SK-N-SH (cell line): ENCODE data around the gene HDAC7. TPM values are rescaled to one million over a fixed set of nuclear protein-coding genes. Genes with fewer than 3 reads are reported as not detected.

Experiments used
- CTCF ChIA-PET: fragments of 300-600, 350-600 bp; formaldehyde crosslinking; extraction: SDS; loops from one replicate; lab custom pipeline; 2021; lab: Yijun Ruan, JAX
- POLR2A ChIA-PET: fragments of 350-600 bp; sonication (Branson Sonifier 250); formaldehyde crosslinking; extraction: SDS; loops from one replicate; lab custom pipeline; 2020; ENCODE audit warnings: antibody characterized with exemption, inconsistent platforms; lab: Yijun Ruan, JAX
- DNase-seq: peaks from one replicate; pipeline ENCODE4 v3.0.0; 2012
- H2AFZ ChIP-seq: fragments of 200-600 bp; sonication (generic); 2 replicates; pipeline ENCODE4 v1.8.1; 2016; ENCODE audit warnings: antibody characterized with exemption, mild to moderate bottlenecking, low read depth
- H3F3A ChIP-seq: fragments of 200-600 bp; sonication (generic); replicated peaks from 2 replicates; pipeline ENCODE3; 2016; ENCODE audit warnings: antibody characterized with exemption, mild to moderate bottlenecking; ENCODE audit not compliant: insufficient read depth
- H3K27ac ChIP-seq, 2 experiments: fragments of 200-500 bp in 1 of 2; fragments of 200-600 bp in 1 of 2; sonication (Bioruptor generic) in 1 of 2; sonication (generic), shearing (Covaris generic) in 1 of 2; 2 replicates each; pipeline versions ENCODE4 v1.5.1 to v1.6.1; 2014 to 2016; ENCODE audit warnings: low read depth in 2 of 2, inconsistent platforms in 1 of 2, low read length in 1 of 2, mild to moderate bottlenecking in 1 of 2, mixed read lengths in 1 of 2
- H3K27me3 ChIP-seq: fragments of 200-600 bp; sonication (generic), shearing (Covaris generic); 2 replicates; pipeline ENCODE4 v1.6.1; 2016; ENCODE audit warnings: mixed run types; ENCODE audit not compliant: insufficient read depth
- H3K36me3 ChIP-seq, 2 experiments: fragments of 200-500 bp in 1 of 2; fragments of 200-600 bp in 1 of 2; sonication (Bioruptor generic) in 1 of 2; sonication (generic) in 1 of 2; replicated peaks in 1 of 2; 2 replicates each; pipeline versions ENCODE3 to v1.5.1; 2014 to 2016; ENCODE audit warnings: low read length in 1 of 2, mild to moderate bottlenecking in 1 of 2; ENCODE audit not compliant: insufficient read depth in 2 of 2, control insufficient read depth in 1 of 2
- H3K4me1 ChIP-seq, 2 experiments: fragments of 200-500 bp in 1 of 2; fragments of 200-600 bp in 1 of 2; sonication (Bioruptor generic) in 1 of 2; sonication (generic), shearing (Covaris generic) in 1 of 2; 2 replicates each; pipeline versions ENCODE4 v1.5.1 to v1.6.1; 2014 to 2016; ENCODE audit warnings: low read depth in 1 of 2, low read length in 1 of 2, mixed run types in 1 of 2; ENCODE audit not compliant: insufficient read depth in 2 of 2, control insufficient read depth in 1 of 2
- H3K4me2 ChIP-seq: fragments of 200-600 bp; sonication (generic), shearing (Covaris generic); 2 replicates; pipeline ENCODE4 v1.6.1; 2017; ENCODE audit warnings: mixed run types
- H3K4me3 ChIP-seq, 2 experiments: fragments of 200-500 bp in 1 of 2; fragments of 200-600 bp in 1 of 2; sonication (Bioruptor generic) in 1 of 2; sonication (generic), shearing (Covaris generic) in 1 of 2; 2 replicates each; pipeline versions ENCODE4 v1.5.1 to v1.8.1; 2014 to 2016; ENCODE audit warnings: low read depth in 2 of 2, inconsistent platforms in 1 of 2, low read length in 1 of 2, mild to moderate bottlenecking in 1 of 2, mixed read lengths in 1 of 2, moderate library complexity in 1 of 2
- H3K79me2 ChIP-seq: fragments of 200-600 bp; sonication (generic); 2 replicates; pipeline ENCODE4 v1.8.1; 2017; ENCODE audit warnings: mild to moderate bottlenecking; ENCODE audit not compliant: insufficient read depth
- H3K9ac ChIP-seq: fragments of 200-600 bp; sonication (generic); 2 replicates; pipeline ENCODE4 v1.6.1; 2017; ENCODE audit warnings: mixed run types
- H3K9me2 ChIP-seq: fragments of 200-600 bp; sonication (generic); 2 replicates; pipeline ENCODE4 v1.6.1; 2017; ENCODE audit warnings: mixed run types
- H3K9me3 ChIP-seq: fragments of 200-600 bp; sonication (generic); 2 replicates; pipeline ENCODE4 v1.6.1; 2017; ENCODE audit warnings: mixed run types, mild to moderate bottlenecking, moderate library complexity
- H4K20me1 ChIP-seq: fragments of 200-600 bp; sonication (generic); 2 replicates; pipeline ENCODE4 v1.6.1; 2017; ENCODE audit warnings: mild to moderate bottlenecking, mixed run types; ENCODE audit not compliant: insufficient read depth
- CHD2 ChIP-seq: fragments of 150-350 bp; IDR thresholded peaks from 2 replicates; pipeline ENCODE4 v1.6.1; 2018; ENCODE audit warnings: low read length; ENCODE audit not compliant: partially characterized antibody
- EP300 ChIP-seq, 2 experiments: IDR thresholded peaks; 2 replicates each; pipeline versions ENCODE4 v1.4.0 to v1.6.1; 2012; ENCODE audit warnings: borderline replicate concordance in 1 of 2, low read depth in 1 of 2, low read length in 1 of 2
- FOXM1 ChIP-seq: IDR thresholded peaks from 2 replicates; pipeline ENCODE4 v1.4.0; 2012; ENCODE audit warnings: low read depth, mild to moderate bottlenecking
- GABPA ChIP-seq: IDR thresholded peaks from 2 replicates; pipeline ENCODE4 v1.4.0; 2012; ENCODE audit warnings: low read depth, mild to moderate bottlenecking
- GATA2 ChIP-seq: sonication (generic); formaldehyde crosslinking; IDR thresholded peaks from 2 replicates; pipeline ENCODE4 v1.5.0; 2020; ENCODE audit warnings: mild to moderate bottlenecking, missing genetic modification reagents
- MXI1 ChIP-seq: IDR thresholded peaks from 2 replicates; pipeline ENCODE4 v1.6.1; 2012; ENCODE audit warnings: mild to moderate bottlenecking, low read depth, low read length, improper control_type of control experiment
- NFIC ChIP-seq: IDR thresholded peaks from 2 replicates; pipeline ENCODE4 v1.4.0; 2012; ENCODE audit warnings: borderline replicate concordance
- POLR2AphosphoS5 ChIP-seq: IDR thresholded peaks from 2 replicates; pipeline ENCODE4 v1.6.1; 2012; ENCODE audit warnings: low read depth, low read length
- RAD21 ChIP-seq: IDR thresholded peaks from 2 replicates; pipeline ENCODE4 v1.6.1; 2012; ENCODE audit warnings: mild to moderate bottlenecking, low read length
- RFX5 ChIP-seq: IDR thresholded peaks from 2 replicates; pipeline ENCODE4 v1.6.1; 2012; ENCODE audit warnings: mild to moderate bottlenecking, improper control_type of control experiment, low read length
- SIN3A ChIP-seq: IDR thresholded peaks from 2 replicates; pipeline ENCODE4 v1.6.1; 2012; ENCODE audit warnings: low read depth, mild to moderate bottlenecking, low read length, moderate library complexity, borderline replicate concordance
- SMC3 ChIP-seq: IDR thresholded peaks from 2 replicates; pipeline ENCODE4 v1.6.1; 2012; ENCODE audit warnings: low read depth, low read length, improper control_type of control experiment
- TAF1 ChIP-seq: IDR thresholded peaks from 2 replicates; pipeline ENCODE4 v1.6.1; 2012; ENCODE audit warnings: low read depth, mild to moderate bottlenecking, low read length, moderate library complexity, borderline replicate concordance
- YY1 ChIP-seq: IDR thresholded peaks from 2 replicates; pipeline ENCODE4 v1.4.0; 2012; ENCODE audit warnings: low read depth, mild to moderate bottlenecking
- WGBS: methylation state at CpG from one replicate; pipeline ENCODE4 v1.1.6; 2017; ENCODE audit warnings: low lambda C conversion rate; 5-methylcytosine and 5-hydroxymethylcytosine counted together
- polyA plus RNA-seq, 3 experiments: library from polyadenylated mRNA; depleted of rRNA; stranded (reverse); fragments of >200 nt; gene quantifications; 2 replicates each; pipeline ENCODE4 v1.2.3, GENCODE V29; 2012
- TF ChIP-seq, protein P1 (sequence below): fragments of 200-600 bp; sonication (generic); IDR thresholded peaks from 2 replicates; pipeline ENCODE4 v1.6.1; 2017; ENCODE audit warnings: antibody characterized with exemption, mild to moderate bottlenecking, moderate library complexity
- TF ChIP-seq, protein P2 (sequence below): fragments of 150-350 bp; IDR thresholded peaks from 2 replicates; pipeline ENCODE4 v1.6.1; 2016; ENCODE audit warnings: mild to moderate bottlenecking, low read depth, low read length
- TF ChIP-seq, protein P3 (sequence below): IDR thresholded peaks from 2 replicates; pipeline ENCODE4; 2012
- TF ChIP-seq, protein P4 (sequence below): IDR thresholded peaks from 2 replicates; pipeline ENCODE4 v1.6.1; 2012; ENCODE audit warnings: mild to moderate bottlenecking, low read depth, low read length, moderate library complexity
- TF ChIP-seq, protein P5 (sequence below): IDR thresholded peaks from 2 replicates; pipeline ENCODE4 v1.4.0; 2012; ENCODE audit warnings: low read depth

The HDAC7 gene
- 32.7 and 51.0 TPM in 2 replicates for polyA plus RNA-seq (2012; rRNA removed)
- 20.4 and 31.4 TPM in 2 replicates for polyA plus RNA-seq (2012; cell fraction: cytosol; rRNA removed)
- polyA plus RNA-seq (2012; cell fraction: nucleus; rRNA removed), result 227 and 305 TPM in 2 replicates

DNA sequence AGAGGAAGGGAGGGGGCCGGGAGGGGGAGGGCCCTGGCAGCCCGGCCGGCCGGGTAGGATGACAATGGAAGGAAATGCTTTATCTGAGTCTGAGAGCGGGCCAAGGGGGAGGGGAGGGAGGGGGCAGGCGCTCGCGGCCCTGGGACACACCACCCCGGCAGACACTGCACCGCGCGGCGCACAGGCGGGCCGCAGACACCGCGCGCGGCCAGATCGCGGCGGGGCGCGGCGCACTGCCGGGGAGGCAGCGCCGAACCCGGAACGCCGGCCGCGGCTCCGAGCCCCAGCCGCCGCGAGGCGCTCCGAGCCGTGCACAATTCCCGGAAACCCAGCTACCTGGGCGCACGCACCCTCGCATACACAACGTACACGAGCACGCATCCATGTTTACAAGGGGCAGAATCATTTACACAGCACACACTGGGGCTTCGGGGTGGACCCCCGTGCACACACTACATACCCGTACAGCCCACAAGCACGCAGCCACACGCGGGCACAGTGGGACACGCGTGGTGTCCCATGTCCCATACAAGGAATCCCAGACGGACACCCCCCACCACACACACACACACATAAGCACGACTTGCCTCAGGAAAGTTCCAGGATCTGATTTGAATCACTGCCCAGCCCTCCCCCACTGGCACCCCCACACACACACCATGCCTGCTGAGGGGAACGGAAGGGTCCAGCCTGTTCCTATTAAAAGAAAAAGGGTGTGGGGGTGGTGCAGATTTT lies at the start of gene HDAC7:
Gene HDAC7, minus strand, starts transcription at position 8 of the 735 bp plus-strand sequence. CDS start 118 bp downstream, outside the sequence.
- Histone ChIP-seq H3K9me2 (no peaks in the 10 kb centered on the region), H2AFZ (peak within 1 kb of the TSS; percentile 32; the same call in 1 of the 2 replicates), H3K4me1 (peaks cover 32 to 40% of the 10 kb centered on the region in 2 experiments), H3K9ac (peak within 1 kb of the TSS; percentile 98), H3K27ac (peak within 1 kb of the TSS; percentile 90 to 92), H3K27me3 (no peaks in the 10 kb centered on the region), H3K36me3 (peaks cover 3% of the 10 kb centered on the region in 2 experiments), H3K9me3 (no peaks in the 10 kb centered on the region), H3K4me3 (peak within 1 kb of the TSS; percentile 63 to 83), H3F3A (peaks cover 9% of the 10 kb centered on the region), H4K20me1 (peaks cover 36% of the 10 kb centered on the region), H3K4me2 (peak within 1 kb of the TSS; percentile 97), H3K79me2 (peaks cover 58% of the 10 kb centered on the region)
- ChIA-PET CTCF (interaction anchor here (0.7 to 7.3 kb wide), 12 partner anchors 8 to 106 kb away, joined by 3 to 59 read pairs (median 4); no protein-coding TSS in a partner anchor), POLR2A (interaction anchor here (1.0 to 1.3 kb wide), 3 partner anchors 8 to 17 kb away, joined by 3 to 5 read pairs (median 5); no protein-coding TSS in a partner anchor)
- 0% methylated on average over 14 of the region's 58 CpGs for WGBS
- DNase-seq, result peak; percentile 97
- TF ChIP-seq RFX5, result no peak
- TF ChIP-seq, protein P1, sequence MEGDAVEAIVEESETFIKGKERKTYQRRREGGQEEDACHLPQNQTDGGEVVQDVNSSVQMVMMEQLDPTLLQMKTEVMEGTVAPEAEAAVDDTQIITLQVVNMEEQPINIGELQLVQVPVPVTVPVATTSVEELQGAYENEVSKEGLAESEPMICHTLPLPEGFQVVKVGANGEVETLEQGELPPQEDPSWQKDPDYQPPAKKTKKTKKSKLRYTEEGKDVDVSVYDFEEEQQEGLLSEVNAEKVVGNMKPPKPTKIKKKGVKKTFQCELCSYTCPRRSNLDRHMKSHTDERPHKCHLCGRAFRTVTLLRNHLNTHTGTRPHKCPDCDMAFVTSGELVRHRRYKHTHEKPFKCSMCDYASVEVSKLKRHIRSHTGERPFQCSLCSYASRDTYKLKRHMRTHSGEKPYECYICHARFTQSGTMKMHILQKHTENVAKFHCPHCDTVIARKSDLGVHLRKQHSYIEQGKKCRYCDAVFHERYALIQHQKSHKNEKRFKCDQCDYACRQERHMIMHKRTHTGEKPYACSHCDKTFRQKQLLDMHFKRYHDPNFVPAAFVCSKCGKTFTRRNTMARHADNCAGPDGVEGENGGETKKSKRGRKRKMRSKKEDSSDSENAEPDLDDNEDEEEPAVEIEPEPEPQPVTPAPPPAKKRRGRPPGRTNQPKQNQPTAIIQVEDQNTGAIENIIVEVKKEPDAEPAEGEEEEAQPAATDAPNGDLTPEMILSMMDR, result no peak
- TF ChIP-seq, protein P2, sequence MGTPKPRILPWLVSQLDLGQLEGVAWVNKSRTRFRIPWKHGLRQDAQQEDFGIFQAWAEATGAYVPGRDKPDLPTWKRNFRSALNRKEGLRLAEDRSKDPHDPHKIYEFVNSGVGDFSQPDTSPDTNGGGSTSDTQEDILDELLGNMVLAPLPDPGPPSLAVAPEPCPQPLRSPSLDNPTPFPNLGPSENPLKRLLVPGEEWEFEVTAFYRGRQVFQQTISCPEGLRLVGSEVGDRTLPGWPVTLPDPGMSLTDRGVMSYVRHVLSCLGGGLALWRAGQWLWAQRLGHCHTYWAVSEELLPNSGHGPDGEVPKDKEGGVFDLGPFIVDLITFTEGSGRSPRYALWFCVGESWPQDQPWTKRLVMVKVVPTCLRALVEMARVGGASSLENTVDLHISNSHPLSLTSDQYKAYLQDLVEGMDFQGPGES, result no peak
- peak; percentile 15; the same call in 1 of the 2 replicates for TF ChIP-seq MXI1
- TF ChIP-seq FOXM1, result no peak
- TF ChIP-seq POLR2AphosphoS5, result peak; percentile 72
- TF ChIP-seq GABPA, result no peak
- no peak for TF ChIP-seq RAD21
- no peak for TF ChIP-seq YY1
- peak; percentile 68 for TF ChIP-seq CHD2
- TF ChIP-seq SIN3A, result peak; percentile 24; the same call in 1 of the 2 replicates
- peak; percentile 58 for TF ChIP-seq GATA2 (CRISPR knock-in tag)
- TF ChIP-seq, protein P3, sequence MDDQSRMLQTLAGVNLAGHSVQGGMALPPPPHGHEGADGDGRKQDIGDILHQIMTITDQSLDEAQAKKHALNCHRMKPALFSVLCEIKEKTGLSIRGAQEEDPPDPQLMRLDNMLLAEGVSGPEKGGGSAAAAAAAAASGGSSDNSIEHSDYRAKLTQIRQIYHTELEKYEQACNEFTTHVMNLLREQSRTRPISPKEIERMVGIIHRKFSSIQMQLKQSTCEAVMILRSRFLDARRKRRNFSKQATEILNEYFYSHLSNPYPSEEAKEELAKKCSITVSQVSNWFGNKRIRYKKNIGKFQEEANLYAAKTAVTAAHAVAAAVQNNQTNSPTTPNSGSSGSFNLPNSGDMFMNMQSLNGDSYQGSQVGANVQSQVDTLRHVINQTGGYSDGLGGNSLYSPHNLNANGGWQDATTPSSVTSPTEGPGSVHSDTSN, result peak; percentile 35; the same call in 1 of the 2 replicates
- TF ChIP-seq, protein P4, sequence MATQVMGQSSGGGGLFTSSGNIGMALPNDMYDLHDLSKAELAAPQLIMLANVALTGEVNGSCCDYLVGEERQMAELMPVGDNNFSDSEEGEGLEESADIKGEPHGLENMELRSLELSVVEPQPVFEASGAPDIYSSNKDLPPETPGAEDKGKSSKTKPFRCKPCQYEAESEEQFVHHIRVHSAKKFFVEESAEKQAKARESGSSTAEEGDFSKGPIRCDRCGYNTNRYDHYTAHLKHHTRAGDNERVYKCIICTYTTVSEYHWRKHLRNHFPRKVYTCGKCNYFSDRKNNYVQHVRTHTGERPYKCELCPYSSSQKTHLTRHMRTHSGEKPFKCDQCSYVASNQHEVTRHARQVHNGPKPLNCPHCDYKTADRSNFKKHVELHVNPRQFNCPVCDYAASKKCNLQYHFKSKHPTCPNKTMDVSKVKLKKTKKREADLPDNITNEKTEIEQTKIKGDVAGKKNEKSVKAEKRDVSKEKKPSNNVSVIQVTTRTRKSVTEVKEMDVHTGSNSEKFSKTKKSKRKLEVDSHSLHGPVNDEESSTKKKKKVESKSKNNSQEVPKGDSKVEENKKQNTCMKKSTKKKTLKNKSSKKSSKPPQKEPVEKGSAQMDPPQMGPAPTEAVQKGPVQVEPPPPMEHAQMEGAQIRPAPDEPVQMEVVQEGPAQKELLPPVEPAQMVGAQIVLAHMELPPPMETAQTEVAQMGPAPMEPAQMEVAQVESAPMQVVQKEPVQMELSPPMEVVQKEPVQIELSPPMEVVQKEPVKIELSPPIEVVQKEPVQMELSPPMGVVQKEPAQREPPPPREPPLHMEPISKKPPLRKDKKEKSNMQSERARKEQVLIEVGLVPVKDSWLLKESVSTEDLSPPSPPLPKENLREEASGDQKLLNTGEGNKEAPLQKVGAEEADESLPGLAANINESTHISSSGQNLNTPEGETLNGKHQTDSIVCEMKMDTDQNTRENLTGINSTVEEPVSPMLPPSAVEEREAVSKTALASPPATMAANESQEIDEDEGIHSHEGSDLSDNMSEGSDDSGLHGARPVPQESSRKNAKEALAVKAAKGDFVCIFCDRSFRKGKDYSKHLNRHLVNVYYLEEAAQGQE, result 0 out of 2 replicates have a peak, but pooled peaks have one; percentile 24
- TF ChIP-seq TAF1, result peak; percentile 84
- TF ChIP-seq SMC3, result peak; percentile 10; the same call in 1 of the 2 replicates
- TF ChIP-seq, protein P5, sequence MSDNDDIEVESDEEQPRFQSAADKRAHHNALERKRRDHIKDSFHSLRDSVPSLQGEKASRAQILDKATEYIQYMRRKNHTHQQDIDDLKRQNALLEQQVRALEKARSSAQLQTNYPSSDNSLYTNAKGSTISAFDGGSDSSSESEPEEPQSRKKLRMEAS, result peak; percentile 54
- TF ChIP-seq EP300 (IDR thresholded peaks at IDR 0.05; ENCODE audit: borderline replicate concordance in 1 of 2, low read depth in 1 of 2, low read length in 1 of 2), result peak; percentile 11 to 25; a peak in 2 of 4 replicates
- peak; percentile 24 for TF ChIP-seq NFIC
